HepG2 (cell line): ENCODE results near the gene AGAP1. TPM values are rescaled to one million over a fixed set of nuclear protein-coding genes. Genes with fewer than 3 reads are reported as not detected.

Experiments
- CEBPG ChIP-seq: IDR thresholded peaks from 2 replicates; pipeline ENCODE4 v1.6.1; 2016
- CREBL2 ChIP-seq: sonication (generic); formaldehyde crosslinking; IDR thresholded peaks from 2 replicates; pipeline ENCODE4 v1.8.1; 2023; ENCODE audit warnings: missing genetic modification reagents, mild to moderate bottlenecking, borderline replicate concordance
- ERF ChIP-seq: IDR thresholded peaks from 2 replicates; pipeline ENCODE4 v1.6.1; 2018; ENCODE audit warnings: missing biosample characterization, missing genetic modification reagents
- ETV5 ChIP-seq: IDR thresholded peaks from 2 replicates; pipeline ENCODE4 v1.6.1; 2018; ENCODE audit warnings: missing biosample characterization, missing genetic modification reagents, inconsistent platforms, borderline replicate concordance
- FOXM1 ChIP-seq: sonication (generic); formaldehyde crosslinking; IDR thresholded peaks from 2 replicates; pipeline ENCODE4 v1.5.0; 2020; ENCODE audit warnings: missing genetic modification reagents
- FOXP4 ChIP-seq: sonication (generic); formaldehyde crosslinking; IDR thresholded peaks from 2 replicates; pipeline ENCODE4 v1.4.0; 2020; ENCODE audit warnings: missing genetic modification reagents
- HNRNPLL ChIP-seq: fragments of 200-400 bp; formaldehyde crosslinking; IDR thresholded peaks from 2 replicates; pipeline ENCODE4 v1.6.1; 2017; ENCODE audit warnings: mild to moderate bottlenecking, low read depth, low read length; ENCODE audit not compliant: poor library complexity, severe bottlenecking
- TERF1 ChIP-seq: sonication (generic); formaldehyde crosslinking; IDR thresholded peaks from 2 replicates; pipeline ENCODE4 v1.8.0; 2022; ENCODE audit warnings: mild to moderate bottlenecking, missing genetic modification reagents, moderate library complexity
- TFE3 ChIP-seq: IDR thresholded peaks from 2 replicates; pipeline ENCODE4 v1.6.1; 2016
- ZFP90 ChIP-seq: sonication (generic); formaldehyde crosslinking; IDR thresholded peaks from 2 replicates; pipeline ENCODE4 v1.8.0; 2022; ENCODE audit warnings: missing genetic modification reagents, mild to moderate bottlenecking, inconsistent platforms, borderline replicate concordance
- ZNF3 ChIP-seq: IDR thresholded peaks from 2 replicates; pipeline ENCODE4 v1.7.0; 2017; ENCODE audit warnings: inconsistent platforms
- ZNF329 ChIP-seq: sonication (generic); formaldehyde crosslinking; IDR thresholded peaks from 2 replicates; pipeline ENCODE4 v1.9.0; 2021; ENCODE audit warnings: low read depth, mild to moderate bottlenecking, missing genetic modification reagents
- ZNF83 ChIP-seq: sonication (generic); formaldehyde crosslinking; IDR thresholded peaks from 2 replicates; pipeline ENCODE4 v1.4.0; 2020; ENCODE audit warnings: missing genetic modification reagents, mild to moderate bottlenecking, borderline replicate concordance
- polyA plus RNA-seq, 8 experiments: library from polyadenylated mRNA; depleted of rRNA in 3 of 8; stranded (reverse) in 7 of 8; unstranded in 1 of 8; fragments of >200 nt; fragmentation: Illumina TruSeq in 4 of 8; extraction: Trizol in 4 of 8; gene quantifications; 2 replicates each; pipeline versions ENCODE4 v1.2.1 to v1.2.3, GENCODE V29; 2011 to 2016; ENCODE audit warnings: low read depth in 4 of 8, missing spikeins in 1 of 8, mixed read lengths in 1 of 8; ENCODE audit not compliant: insufficient read depth in 1 of 8
- total RNA-seq, 5 experiments: library from RNA; depleted of rRNA; stranded (reverse); fragments of >200 nt; fragmentation: Illumina TruSeq; extraction: Trizol; gene quantifications; 2 replicates each; pipeline ENCODE4 v1.2.3, GENCODE V29; 2016; ENCODE audit warnings: low read depth in 1 of 5
- TF ChIP-seq, protein P1 (sequence below): IDR thresholded peaks from 2 replicates; pipeline ENCODE4 v1.6.1; 2012; ENCODE audit warnings: low read length, improper control_type of control experiment
- TF ChIP-seq, protein P2 (sequence below): sonication (generic); formaldehyde crosslinking; IDR thresholded peaks from 2 replicates; pipeline ENCODE4 v1.4.0; 2020; ENCODE audit warnings: missing genetic modification reagents

Gene AGAP1
- total and polyA plus RNA-seq, 2 of the 13 experiments (the other 11 are each of a cell fraction or from before 2014, with no cell fraction given), result 21.2 to 32.7 TPM

DNA sequence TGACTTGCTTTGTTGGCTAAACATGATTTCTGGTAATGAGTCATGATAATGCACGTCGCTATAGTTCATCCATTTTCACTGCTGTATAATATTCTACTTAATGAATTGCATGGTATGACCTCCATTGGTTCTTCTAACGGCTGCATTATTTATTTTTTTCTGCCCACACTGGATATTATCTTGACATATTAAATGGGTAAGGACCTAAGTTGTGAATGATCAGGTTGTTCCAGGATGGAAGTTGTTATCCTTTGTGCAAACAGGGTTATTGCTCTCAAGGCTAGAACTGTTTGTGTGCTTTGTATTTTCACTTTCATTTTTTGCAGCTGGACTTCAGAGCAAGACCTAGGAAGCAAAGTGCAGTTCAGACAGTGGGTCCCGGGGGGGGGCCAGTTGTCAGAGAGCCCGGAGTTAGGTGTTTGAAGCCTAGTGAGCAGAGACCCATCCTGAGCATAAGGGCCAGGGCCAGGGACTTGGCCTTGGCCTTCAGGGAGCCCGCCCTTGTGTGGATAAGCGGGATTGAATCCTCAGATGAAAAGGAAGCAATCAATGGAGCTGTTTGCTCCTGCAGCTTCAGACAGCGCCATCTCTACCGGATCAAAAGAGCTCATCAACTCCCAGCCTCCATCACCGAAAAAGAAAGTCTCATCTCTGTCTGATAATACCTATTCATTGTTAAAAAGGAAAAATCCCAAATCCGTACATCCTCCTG, 48.2 kb downstream of the AGAP1 start (continued):
- peak; percentile 95 for TF ChIP-seq FOXP4 (CRISPR knock-in tag)
- 0 out of 2 replicates have a peak, but pooled peaks have one; percentile 24 for TF ChIP-seq ZNF3 (CRISPR knock-in tag)
- no peak for TF ChIP-seq ZNF329
- peak; percentile 77 for TF ChIP-seq ERF (CRISPR knock-in tag)
- TF ChIP-seq ZNF83, result no peak
- TF ChIP-seq, protein P1, sequence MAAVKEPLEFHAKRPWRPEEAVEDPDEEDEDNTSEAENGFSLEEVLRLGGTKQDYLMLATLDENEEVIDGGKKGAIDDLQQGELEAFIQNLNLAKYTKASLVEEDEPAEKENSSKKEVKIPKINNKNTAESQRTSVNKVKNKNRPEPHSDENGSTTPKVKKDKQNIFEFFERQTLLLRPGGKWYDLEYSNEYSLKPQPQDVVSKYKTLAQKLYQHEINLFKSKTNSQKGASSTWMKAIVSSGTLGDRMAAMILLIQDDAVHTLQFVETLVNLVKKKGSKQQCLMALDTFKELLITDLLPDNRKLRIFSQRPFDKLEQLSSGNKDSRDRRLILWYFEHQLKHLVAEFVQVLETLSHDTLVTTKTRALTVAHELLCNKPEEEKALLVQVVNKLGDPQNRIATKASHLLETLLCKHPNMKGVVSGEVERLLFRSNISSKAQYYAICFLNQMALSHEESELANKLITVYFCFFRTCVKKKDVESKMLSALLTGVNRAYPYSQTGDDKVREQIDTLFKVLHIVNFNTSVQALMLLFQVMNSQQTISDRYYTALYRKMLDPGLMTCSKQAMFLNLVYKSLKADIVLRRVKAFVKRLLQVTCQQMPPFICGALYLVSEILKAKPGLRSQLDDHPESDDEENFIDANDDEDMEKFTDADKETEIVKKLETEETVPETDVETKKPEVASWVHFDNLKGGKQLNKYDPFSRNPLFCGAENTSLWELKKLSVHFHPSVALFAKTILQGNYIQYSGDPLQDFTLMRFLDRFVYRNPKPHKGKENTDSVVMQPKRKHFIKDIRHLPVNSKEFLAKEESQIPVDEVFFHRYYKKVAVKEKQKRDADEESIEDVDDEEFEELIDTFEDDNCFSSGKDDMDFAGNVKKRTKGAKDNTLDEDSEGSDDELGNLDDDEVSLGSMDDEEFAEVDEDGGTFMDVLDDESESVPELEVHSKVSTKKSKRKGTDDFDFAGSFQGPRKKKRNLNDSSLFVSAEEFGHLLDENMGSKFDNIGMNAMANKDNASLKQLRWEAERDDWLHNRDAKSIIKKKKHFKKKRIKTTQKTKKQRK, result no peak
- TF ChIP-seq CEBPG (CRISPR knock-in tag), result peak; percentile 42
- no peak for TF ChIP-seq HNRNPLL
- TF ChIP-seq ZFP90 (CRISPR knock-in tag), result 0 out of 2 replicates have a peak, but pooled peaks have one; percentile 46
- TF ChIP-seq ETV5 (CRISPR knock-in tag), result peak; percentile 93
- TF ChIP-seq FOXM1 (CRISPR knock-in tag), result no peak
- TF ChIP-seq CREBL2 (CRISPR knock-in tag), result no peak
- TF ChIP-seq TFE3 (CRISPR knock-in tag), result no peak; the same call in 1 of the 2 replicates
- TF ChIP-seq, protein P2, sequence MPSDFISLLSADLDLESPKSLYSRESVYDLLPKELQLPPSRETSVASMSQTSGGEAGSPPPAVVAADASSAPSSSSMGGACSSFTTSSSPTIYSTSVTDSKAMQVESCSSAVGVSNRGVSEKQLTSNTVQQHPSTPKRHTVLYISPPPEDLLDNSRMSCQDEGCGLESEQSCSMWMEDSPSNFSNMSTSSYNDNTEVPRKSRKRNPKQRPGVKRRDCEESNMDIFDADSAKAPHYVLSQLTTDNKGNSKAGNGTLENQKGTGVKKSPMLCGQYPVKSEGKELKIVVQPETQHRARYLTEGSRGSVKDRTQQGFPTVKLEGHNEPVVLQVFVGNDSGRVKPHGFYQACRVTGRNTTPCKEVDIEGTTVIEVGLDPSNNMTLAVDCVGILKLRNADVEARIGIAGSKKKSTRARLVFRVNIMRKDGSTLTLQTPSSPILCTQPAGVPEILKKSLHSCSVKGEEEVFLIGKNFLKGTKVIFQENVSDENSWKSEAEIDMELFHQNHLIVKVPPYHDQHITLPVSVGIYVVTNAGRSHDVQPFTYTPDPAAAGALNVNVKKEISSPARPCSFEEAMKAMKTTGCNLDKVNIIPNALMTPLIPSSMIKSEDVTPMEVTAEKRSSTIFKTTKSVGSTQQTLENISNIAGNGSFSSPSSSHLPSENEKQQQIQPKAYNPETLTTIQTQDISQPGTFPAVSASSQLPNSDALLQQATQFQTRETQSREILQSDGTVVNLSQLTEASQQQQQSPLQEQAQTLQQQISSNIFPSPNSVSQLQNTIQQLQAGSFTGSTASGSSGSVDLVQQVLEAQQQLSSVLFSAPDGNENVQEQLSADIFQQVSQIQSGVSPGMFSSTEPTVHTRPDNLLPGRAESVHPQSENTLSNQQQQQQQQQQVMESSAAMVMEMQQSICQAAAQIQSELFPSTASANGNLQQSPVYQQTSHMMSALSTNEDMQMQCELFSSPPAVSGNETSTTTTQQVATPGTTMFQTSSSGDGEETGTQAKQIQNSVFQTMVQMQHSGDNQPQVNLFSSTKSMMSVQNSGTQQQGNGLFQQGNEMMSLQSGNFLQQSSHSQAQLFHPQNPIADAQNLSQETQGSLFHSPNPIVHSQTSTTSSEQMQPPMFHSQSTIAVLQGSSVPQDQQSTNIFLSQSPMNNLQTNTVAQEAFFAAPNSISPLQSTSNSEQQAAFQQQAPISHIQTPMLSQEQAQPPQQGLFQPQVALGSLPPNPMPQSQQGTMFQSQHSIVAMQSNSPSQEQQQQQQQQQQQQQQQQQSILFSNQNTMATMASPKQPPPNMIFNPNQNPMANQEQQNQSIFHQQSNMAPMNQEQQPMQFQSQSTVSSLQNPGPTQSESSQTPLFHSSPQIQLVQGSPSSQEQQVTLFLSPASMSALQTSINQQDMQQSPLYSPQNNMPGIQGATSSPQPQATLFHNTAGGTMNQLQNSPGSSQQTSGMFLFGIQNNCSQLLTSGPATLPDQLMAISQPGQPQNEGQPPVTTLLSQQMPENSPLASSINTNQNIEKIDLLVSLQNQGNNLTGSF, result no peak
- no peak for TF ChIP-seq TERF1 (CRISPR knock-in tag)
